Measurements from ENCODE around the gene CRAMP1. TPM values are rescaled to one million over a fixed set of nuclear protein-coding genes. Genes with fewer than 3 reads are reported as not detected.

CRAMP1 gene
- total RNA-seq, 1 donor from 2014 or later, result 18.0 TPM

DNA sequence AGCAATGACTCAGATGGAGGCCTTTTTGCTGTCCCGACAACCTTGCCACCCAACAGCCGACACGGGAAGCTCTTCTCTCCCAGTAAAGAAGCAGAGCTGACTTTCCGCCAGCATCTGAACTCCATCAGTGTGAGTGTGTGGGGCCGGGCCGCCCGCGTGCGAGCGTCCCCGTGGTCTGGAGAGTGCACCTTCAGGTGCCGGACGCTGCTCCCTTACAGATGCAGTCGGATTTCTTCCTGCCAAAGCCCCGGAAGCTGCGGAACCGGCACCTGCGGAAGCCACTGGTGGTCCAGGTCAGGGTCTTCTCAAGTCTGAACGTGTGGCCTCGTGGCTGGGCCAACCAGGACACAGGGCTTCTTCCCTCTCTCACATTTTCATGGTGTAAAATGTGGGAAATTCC lies 50.4 kb downstream of the CRAMP1 start:
- Histone ChIP-seq H3K27ac (ENCODE audit: low read depth, low read length) (no peak overlapping the region), H2AFZ (ENCODE audit: low read depth, low read length) (no peak overlapping the region), H3K79me2 (ENCODE audit: insufficient read depth, low read length) (peaks cover 3% of the 10 kb centered on the region), H3K4me3 (ENCODE audit: insufficient read depth, low read depth, low read length) (no peak overlapping the region), H3K9me3 (ENCODE audit: insufficient read depth, low read depth, low read length) (no peaks in the 10 kb centered on the region), H3K36me3 (ENCODE audit: insufficient read depth, low read length) (peaks cover 49% of the 10 kb centered on the region), H4K20me1 (ENCODE audit: insufficient read depth, low read length) (peaks cover 26% of the 10 kb centered on the region), H3K27me3 (ENCODE audit: insufficient read depth, low read length) (no peaks in the 10 kb centered on the region), H3K4me1 (ENCODE audit: insufficient read depth, low read length) (no peaks in the 10 kb centered on the region), H3K4me2 (ENCODE audit: low read length) (no peak overlapping the region), H3K9ac (ENCODE audit: low read length) (no peak overlapping the region)
- Mint-ChIP-seq H3K9me3 (ENCODE audit: unreplicated experiment) (no peaks in the 10 kb centered on the region), H3K27ac (ENCODE audit: unreplicated experiment) (no peak overlapping the region), H3K27me3 (ENCODE audit: low read depth, unreplicated experiment) (no peaks in the 10 kb centered on the region), H3K4me1 (ENCODE audit: low read depth, unreplicated experiment) (peaks cover 5% of the 10 kb centered on the region), H3K4me3 (ENCODE audit: unreplicated experiment) (no peak overlapping the region), H3K36me3 (ENCODE audit: low read depth, unreplicated experiment) (peaks cover 32% of the 10 kb centered on the region)
- DNase-seq (ENCODE audit: low read depth) (no peak), FAIRE-seq (no peak)
- TF ChIP-seq CTCF (IDR thresholded peaks at IDR 0.05; ENCODE audit: insufficient read depth, low read depth, low read length), result no peak

DNA sequence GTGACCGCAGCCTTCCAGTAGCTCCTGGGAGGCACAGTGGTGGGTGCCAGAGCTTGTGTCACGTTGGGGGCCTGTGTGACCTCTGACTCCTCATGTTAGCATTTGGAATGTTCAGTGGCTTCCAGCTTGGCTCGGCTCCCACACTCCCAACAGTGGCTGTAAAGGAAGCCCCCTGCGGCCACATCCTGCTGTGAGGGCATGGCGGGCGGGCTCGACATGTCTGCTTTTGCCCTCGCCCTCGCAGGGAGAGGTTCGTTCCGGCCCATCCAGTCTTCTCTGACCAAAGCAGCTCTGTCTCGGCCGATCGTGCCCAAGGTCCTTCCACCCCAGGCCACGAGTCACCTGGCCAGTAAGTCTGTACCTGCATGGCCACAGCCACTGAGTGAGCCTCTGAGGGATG lies 53.7 kb downstream of the CRAMP1 start:
- no peaks in the 10 kb centered on the region for H3K27me3 ChIP-seq (ENCODE audit: insufficient read depth, low read length)
- no peak overlapping the region for H2AFZ ChIP-seq (ENCODE audit: low read depth, low read length)
- Mint-ChIP-seq H3K4me3 (ENCODE audit: unreplicated experiment) (no peak overlapping the region), H3K9me3 (ENCODE audit: unreplicated experiment) (no peaks in the 10 kb centered on the region), H3K27ac (ENCODE audit: unreplicated experiment) (no peak overlapping the region), H3K4me1 (ENCODE audit: low read depth, unreplicated experiment) (no peaks in the 10 kb centered on the region), H3K36me3 (ENCODE audit: low read depth, unreplicated experiment) (peaks cover 41% of the 10 kb centered on the region), H3K27me3 (ENCODE audit: low read depth, unreplicated experiment) (no peaks in the 10 kb centered on the region)
- H3K27ac ChIP-seq (ENCODE audit: low read depth, low read length), result no peak overlapping the region
- H3K36me3 ChIP-seq (ENCODE audit: insufficient read depth, low read length), result peaks cover 54% of the 10 kb centered on the region
- H4K20me1 ChIP-seq (ENCODE audit: insufficient read depth, low read length), result peaks cover 10% of the 10 kb centered on the region
- H3K9ac ChIP-seq (ENCODE audit: low read length), result no peak overlapping the region
- H3K4me3 ChIP-seq (ENCODE audit: insufficient read depth, low read depth, low read length), result no peak overlapping the region
- H3K79me2 ChIP-seq (ENCODE audit: insufficient read depth, low read length), result no peaks in the 10 kb centered on the region
- H3K9me3 ChIP-seq (ENCODE audit: insufficient read depth, low read depth, low read length), result no peaks in the 10 kb centered on the region
- DNase-seq (ENCODE audit: low read depth), result no peak
- H3K4me1 ChIP-seq (ENCODE audit: insufficient read depth, low read length), result no peaks in the 10 kb centered on the region
- no peak overlapping the region for H3K4me2 ChIP-seq (ENCODE audit: low read length)
- no peak for TF ChIP-seq CTCF (IDR thresholded peaks at IDR 0.05; ENCODE audit: insufficient read depth, low read depth, low read length)
- no peak for TF ChIP-seq EZH2 (IDR thresholded peaks at IDR 0.05; ENCODE audit: insufficient read depth, low read length)
- no peak for FAIRE-seq

GRCh38 chr16:1666316-1666715 lies 54.2 kb downstream of the CRAMP1 start:
- peaks cover 45% of the 10 kb centered on the region for H3K36me3 Mint-ChIP-seq (ENCODE audit: low read depth, unreplicated experiment)
- no peaks in the 10 kb centered on the region for H3K4me1 Mint-ChIP-seq (ENCODE audit: low read depth, unreplicated experiment)
- no peak overlapping the region for H3K4me3 ChIP-seq (ENCODE audit: insufficient read depth, low read depth, low read length)
- DNase-seq (ENCODE audit: low read depth) (no peak), FAIRE-seq (no peak)
- no peak overlapping the region for H3K27ac Mint-ChIP-seq (ENCODE audit: unreplicated experiment)
- H3K36me3 ChIP-seq (ENCODE audit: insufficient read depth, low read length), result peaks cover 54% of the 10 kb centered on the region
- H3K27ac ChIP-seq (ENCODE audit: low read depth, low read length), result no peak overlapping the region
- no peak overlapping the region for H2AFZ ChIP-seq (ENCODE audit: low read depth, low read length)
- no peaks in the 10 kb centered on the region for H3K9me3 Mint-ChIP-seq (ENCODE audit: unreplicated experiment)
- no peak overlapping the region for H3K9ac ChIP-seq (ENCODE audit: low read length)
- no peaks in the 10 kb centered on the region for H3K9me3 ChIP-seq (ENCODE audit: insufficient read depth, low read depth, low read length)
- no peaks in the 10 kb centered on the region for H3K27me3 ChIP-seq (ENCODE audit: insufficient read depth, low read length)
- no peak overlapping the region for H3K4me3 Mint-ChIP-seq (ENCODE audit: unreplicated experiment)
- H4K20me1 ChIP-seq (ENCODE audit: insufficient read depth, low read length), result peaks cover 10% of the 10 kb centered on the region
- no peaks in the 10 kb centered on the region for H3K4me1 ChIP-seq (ENCODE audit: insufficient read depth, low read length)
- H3K79me2 ChIP-seq (ENCODE audit: insufficient read depth, low read length), result no peaks in the 10 kb centered on the region
- no peaks in the 10 kb centered on the region for H3K27me3 Mint-ChIP-seq (ENCODE audit: low read depth, unreplicated experiment)
- H3K4me2 ChIP-seq (ENCODE audit: low read length), result no peak overlapping the region
- no peak for TF ChIP-seq CTCF (IDR thresholded peaks at IDR 0.05; ENCODE audit: insufficient read depth, low read depth, low read length)
- TF ChIP-seq EZH2 (IDR thresholded peaks at IDR 0.05; ENCODE audit: insufficient read depth, low read length), result no peak
